HepG2 (cell line): Measurements from ENCODE around the gene GCLC. TPM values are rescaled to one million over a fixed set of nuclear protein-coding genes. Genes with fewer than 3 reads are reported as not detected.
A peak's percentile ranks its signal among the peaks of the same experiment; 100 is the strongest.

ENCODE experiments used
- CERS6 ChIP-seq: sonication (generic); formaldehyde crosslinking; IDR thresholded peaks from 2 replicates; pipeline ENCODE4 v1.5.0; 2020; ENCODE audit warnings: missing genetic modification reagents
- GABPA ChIP-seq, 2 experiments: IDR thresholded peaks; 2 replicates each; pipeline ENCODE4 v1.6.1; 2011 to 2016; ENCODE audit warnings: low read depth in 2 of 2, low read length in 1 of 2, missing biosample characterization in 1 of 2, missing genetic modification characterization in 1 of 2
- KIAA2018 ChIP-seq: sonication (generic); formaldehyde crosslinking; IDR thresholded peaks from 2 replicates; pipeline ENCODE4 v1.5.0; 2020; ENCODE audit warnings: mild to moderate bottlenecking, missing genetic modification reagents, borderline replicate concordance
- KLF13 ChIP-seq: sonication (generic); formaldehyde crosslinking; IDR thresholded peaks from 2 replicates; pipeline ENCODE4 v1.4.0; 2020; ENCODE audit warnings: mild to moderate bottlenecking, missing genetic modification reagents
- MIER2 ChIP-seq: IDR thresholded peaks from 2 replicates; pipeline ENCODE4 v1.6.1; 2016; ENCODE audit warnings: missing biosample characterization, missing genetic modification reagents
- MNT ChIP-seq: fragments of 450-650 bp; IDR thresholded peaks from 2 replicates; pipeline ENCODE4 v1.6.1; 2016
- NBN ChIP-seq: fragments of 450-650 bp; conservative IDR thresholded peaks from 2 replicates; pipeline ENCODE4 v1.6.1; 2017
- SYNCRIP ChIP-seq: fragments of 200-400 bp; formaldehyde crosslinking; IDR thresholded peaks from 2 replicates; pipeline ENCODE4 v1.6.1; 2018; ENCODE audit warnings: mild to moderate bottlenecking, low read depth, low read length; ENCODE audit not compliant: insufficient read depth
- ZBTB20 ChIP-seq: sonication (generic); formaldehyde crosslinking; IDR thresholded peaks from 2 replicates; pipeline ENCODE4 v1.8.1; 2023; ENCODE audit warnings: missing genetic modification reagents, low read depth, mild to moderate bottlenecking, borderline replicate concordance
- ZNF24 ChIP-seq: fragments of 450-650 bp; IDR thresholded peaks from 2 replicates; pipeline ENCODE4 v1.6.1; 2017; ENCODE audit warnings: antibody characterized with exemption, mild to moderate bottlenecking
- ZNF44 ChIP-seq: sonication (generic); formaldehyde crosslinking; IDR thresholded peaks from 2 replicates; pipeline ENCODE4 v1.5.1; 2020; ENCODE audit warnings: mild to moderate bottlenecking, missing genetic modification reagents
- ZNF614 ChIP-seq: IDR thresholded peaks from 2 replicates; pipeline ENCODE4 v1.6.1; 2018; ENCODE audit warnings: missing biosample characterization, missing genetic modification reagents, inconsistent platforms, borderline replicate concordance
- ZNF704 ChIP-seq: sonication (generic); formaldehyde crosslinking; IDR thresholded peaks from 2 replicates; pipeline ENCODE4 v1.8.1; 2023; ENCODE audit warnings: mild to moderate bottlenecking, inconsistent platforms, moderate library complexity, missing genetic modification reagents, borderline replicate concordance
- ZNF713 ChIP-seq: sonication (generic); formaldehyde crosslinking; IDR thresholded peaks from 2 replicates; pipeline ENCODE4 v1.4.0; 2020; ENCODE audit warnings: mild to moderate bottlenecking, missing genetic modification reagents
- polyA plus RNA-seq, 8 experiments: library from polyadenylated mRNA; depleted of rRNA in 3 of 8; stranded (reverse) in 7 of 8; unstranded in 1 of 8; fragments of >200 nt; fragmentation: Illumina TruSeq in 4 of 8; extraction: Trizol in 4 of 8; gene quantifications; 2 replicates each; pipeline versions ENCODE4 v1.2.1 to v1.2.3, GENCODE V29; 2011 to 2016; ENCODE audit warnings: low read depth in 4 of 8, missing spikeins in 1 of 8, mixed read lengths in 1 of 8; ENCODE audit not compliant: insufficient read depth in 1 of 8
- total RNA-seq, 5 experiments: library from RNA; depleted of rRNA; stranded (reverse); fragments of >200 nt; fragmentation: Illumina TruSeq; extraction: Trizol; gene quantifications; 2 replicates each; pipeline ENCODE4 v1.2.3, GENCODE V29; 2016; ENCODE audit warnings: low read depth in 1 of 5
- TF ChIP-seq, protein P1 (sequence below): sonication (generic); formaldehyde crosslinking; conservative IDR thresholded peaks from 2 replicates; pipeline ENCODE4 v1.8.0; 2022; ENCODE audit warnings: low read depth, missing genetic modification reagents

Gene GCLC
- total and polyA plus RNA-seq, 2 of the 13 experiments (the other 11 are each of a cell fraction or from before 2014, with no cell fraction given), result 35.3 to 84.6 TPM

GRCh38 chr6:53547811-53548496 lies 3.1 kb upstream of the GCLC start (continued):
- TF ChIP-seq KLF13 (CRISPR knock-in tag) (peak; percentile 94; the same call in 1 of the 2 replicates), NBN (no peak), GABPA (IDR thresholded peaks at IDR 0.05; ENCODE audit: low read depth, low read length) (no peak), GABPA (CRISPR knock-in tag; IDR thresholded peaks at IDR 0.05; ENCODE audit: low read depth) (peak; percentile 67), SYNCRIP (no peak), MNT (peak; percentile 100), ZNF713 (CRISPR knock-in tag) (peak; percentile 99), ZNF44 (peak; percentile 85), CERS6 (CRISPR knock-in tag) (peak; percentile 47; the same call in 1 of the 2 replicates), ZBTB20 (peak; percentile 93; the same call in 1 of the 2 replicates), ZNF704 (CRISPR knock-in tag) (peak; percentile 97; the same call in 1 of the 2 replicates), ZNF614 (CRISPR knock-in tag) (peak; percentile 93), ZNF24 (no peak), MIER2 (0 out of 2 replicates have a peak, but pooled peaks have one; percentile 50), KIAA2018 (CRISPR knock-in tag) (no peak)
- TF ChIP-seq, protein P1, sequence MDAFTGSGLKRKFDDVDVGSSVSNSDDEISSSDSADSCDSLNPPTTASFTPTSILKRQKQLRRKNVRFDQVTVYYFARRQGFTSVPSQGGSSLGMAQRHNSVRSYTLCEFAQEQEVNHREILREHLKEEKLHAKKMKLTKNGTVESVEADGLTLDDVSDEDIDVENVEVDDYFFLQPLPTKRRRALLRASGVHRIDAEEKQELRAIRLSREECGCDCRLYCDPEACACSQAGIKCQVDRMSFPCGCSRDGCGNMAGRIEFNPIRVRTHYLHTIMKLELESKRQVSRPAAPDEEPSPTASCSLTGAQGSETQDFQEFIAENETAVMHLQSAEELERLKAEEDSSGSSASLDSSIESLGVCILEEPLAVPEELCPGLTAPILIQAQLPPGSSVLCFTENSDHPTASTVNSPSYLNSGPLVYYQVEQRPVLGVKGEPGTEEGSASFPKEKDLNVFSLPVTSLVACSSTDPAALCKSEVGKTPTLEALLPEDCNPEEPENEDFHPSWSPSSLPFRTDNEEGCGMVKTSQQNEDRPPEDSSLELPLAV (CRISPR knock-in tag), result no peak
